Measurements from ENCODE around the gene UBXN7.
"Not testable (repeated sequence)": the region's sequence is repeated elsewhere in the genome, so short reads cannot be mapped to it uniquely, and the experiment has no call there.

The UBXN7 gene, protein sequence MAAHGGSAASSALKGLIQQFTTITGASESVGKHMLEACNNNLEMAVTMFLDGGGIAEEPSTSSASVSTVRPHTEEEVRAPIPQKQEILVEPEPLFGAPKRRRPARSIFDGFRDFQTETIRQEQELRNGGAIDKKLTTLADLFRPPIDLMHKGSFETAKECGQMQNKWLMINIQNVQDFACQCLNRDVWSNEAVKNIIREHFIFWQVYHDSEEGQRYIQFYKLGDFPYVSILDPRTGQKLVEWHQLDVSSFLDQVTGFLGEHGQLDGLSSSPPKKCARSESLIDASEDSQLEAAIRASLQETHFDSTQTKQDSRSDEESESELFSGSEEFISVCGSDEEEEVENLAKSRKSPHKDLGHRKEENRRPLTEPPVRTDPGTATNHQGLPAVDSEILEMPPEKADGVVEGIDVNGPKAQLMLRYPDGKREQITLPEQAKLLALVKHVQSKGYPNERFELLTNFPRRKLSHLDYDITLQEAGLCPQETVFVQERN

DNA sequence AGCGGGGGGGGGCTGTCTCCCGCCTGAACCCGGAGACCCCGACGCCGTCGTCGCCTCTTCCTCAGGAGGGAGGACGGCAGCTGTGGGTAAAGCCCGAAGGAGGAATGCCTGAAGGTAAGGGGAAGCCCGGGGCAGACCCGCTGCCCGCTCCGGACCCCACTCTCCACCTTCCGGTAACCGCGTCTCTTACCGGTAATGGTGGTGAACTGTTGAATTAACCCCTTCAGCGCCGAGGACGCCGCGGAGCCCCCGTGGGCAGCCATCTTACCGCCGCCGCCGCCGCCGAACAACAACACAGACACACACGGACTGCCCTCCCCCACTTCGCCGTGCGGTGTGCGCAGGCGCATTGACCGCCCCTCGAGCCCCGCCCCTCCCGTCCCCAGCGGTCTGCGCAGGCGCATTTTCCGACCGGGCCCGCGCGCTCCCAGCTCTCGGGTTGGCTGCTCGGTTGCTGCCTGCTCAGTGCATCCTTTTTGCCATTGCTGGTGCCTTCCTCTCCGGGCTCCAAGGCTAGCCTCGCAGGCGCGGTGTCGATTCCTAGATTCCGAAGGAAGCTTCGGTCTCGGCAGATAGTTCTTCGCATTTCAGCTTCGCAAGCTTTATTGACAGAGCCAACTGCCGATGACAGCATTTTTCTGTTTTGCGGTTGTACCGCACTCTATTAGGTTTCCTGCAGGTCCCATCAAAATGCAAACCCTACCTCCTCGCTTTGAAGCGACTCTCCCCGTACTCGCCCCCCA, at the start of gene UBXN7:
Gene UBXN7 (minus strand): TSS at position 291 of the 743 bp plus-strand sequence. CDS start 28 bp downstream, at position 263.
- peak; percentile 96 for DNase-seq

DNA sequence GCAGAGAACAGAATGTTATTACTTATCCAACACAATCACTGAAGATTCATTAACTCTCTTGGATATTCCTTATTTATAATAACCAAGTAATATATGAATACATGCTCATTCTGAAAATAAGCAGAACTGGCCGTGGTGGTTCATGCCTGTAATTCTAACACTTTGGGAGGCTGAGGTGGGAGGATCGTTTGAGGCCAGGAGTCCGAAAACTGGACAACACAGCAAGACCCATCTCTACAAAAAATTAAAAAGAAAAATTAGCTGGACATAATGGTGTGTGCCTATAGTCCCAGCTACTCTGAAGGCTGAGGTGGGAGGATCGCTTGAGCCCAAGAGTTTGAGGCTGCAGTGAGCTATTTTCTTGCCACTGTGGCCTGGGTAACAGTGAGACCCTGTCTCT, 45.5 kb upstream of the UBXN7 start:
- no peak for DNase-seq

DNA sequence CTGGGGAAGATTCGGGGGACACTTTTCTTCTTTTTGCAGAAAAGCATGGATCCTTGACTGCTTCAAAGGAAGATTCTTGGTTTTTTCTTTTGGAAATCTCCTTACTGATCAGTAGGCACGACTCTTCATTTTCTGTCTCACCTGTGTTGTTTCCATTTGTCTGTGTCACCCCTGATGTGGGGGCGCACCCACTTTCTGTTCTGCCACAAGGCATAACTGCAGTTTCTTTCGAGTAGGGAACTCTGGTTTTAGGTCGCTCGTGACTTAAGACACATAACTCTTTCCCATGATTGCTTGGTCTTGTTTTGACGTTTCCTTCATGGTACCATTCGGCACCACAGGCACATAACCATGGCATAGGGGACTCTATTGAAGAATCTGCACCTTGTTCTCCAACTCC, 40.1 kb upstream of the UBXN7 start:
- DNase-seq = no peak

DNA sequence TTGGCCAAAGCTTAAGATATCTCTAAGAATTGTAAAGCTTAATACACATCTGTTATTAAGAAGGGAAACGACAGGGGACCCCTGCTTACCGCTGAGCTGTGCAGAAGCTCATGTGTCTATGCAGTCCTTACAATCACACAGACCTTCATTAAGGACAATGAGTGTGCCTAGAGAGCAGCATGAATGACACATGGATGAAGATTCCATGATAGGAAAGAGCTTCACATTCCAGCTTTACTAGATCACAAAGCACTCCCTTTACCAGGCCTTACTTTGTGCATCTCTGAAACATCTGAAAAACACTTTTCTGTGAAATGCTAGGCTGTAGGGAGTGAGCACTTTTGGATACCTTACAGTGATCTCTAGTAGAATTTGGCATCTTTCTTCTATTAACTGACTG, 39.3 kb upstream of the UBXN7 start:
- no peak for DNase-seq

- not testable (repeated sequence) for DNase-seq
Observed at GRCh38 chr3:196470182-196470581, 38.0 kb upstream of the UBXN7 start.

GRCh38 chr3:196463804-196464203, 31.6 kb upstream of the UBXN7 start:
- no peak for DNase-seq

DNA sequence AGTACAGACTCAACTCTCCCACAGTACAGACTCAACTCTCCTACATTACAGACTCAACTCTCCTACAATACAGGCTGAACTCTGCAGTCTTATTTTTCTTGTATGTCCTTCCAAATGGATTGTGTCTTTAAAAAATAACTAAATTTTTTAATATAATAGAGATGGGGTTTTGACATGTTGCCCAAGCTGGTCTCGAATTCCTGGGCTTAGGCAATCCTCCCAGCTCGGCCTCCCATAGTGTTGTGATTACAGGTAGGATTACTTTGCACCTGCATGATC, 31.2 kb upstream of the UBXN7 start:
- no peak for DNase-seq

DNA sequence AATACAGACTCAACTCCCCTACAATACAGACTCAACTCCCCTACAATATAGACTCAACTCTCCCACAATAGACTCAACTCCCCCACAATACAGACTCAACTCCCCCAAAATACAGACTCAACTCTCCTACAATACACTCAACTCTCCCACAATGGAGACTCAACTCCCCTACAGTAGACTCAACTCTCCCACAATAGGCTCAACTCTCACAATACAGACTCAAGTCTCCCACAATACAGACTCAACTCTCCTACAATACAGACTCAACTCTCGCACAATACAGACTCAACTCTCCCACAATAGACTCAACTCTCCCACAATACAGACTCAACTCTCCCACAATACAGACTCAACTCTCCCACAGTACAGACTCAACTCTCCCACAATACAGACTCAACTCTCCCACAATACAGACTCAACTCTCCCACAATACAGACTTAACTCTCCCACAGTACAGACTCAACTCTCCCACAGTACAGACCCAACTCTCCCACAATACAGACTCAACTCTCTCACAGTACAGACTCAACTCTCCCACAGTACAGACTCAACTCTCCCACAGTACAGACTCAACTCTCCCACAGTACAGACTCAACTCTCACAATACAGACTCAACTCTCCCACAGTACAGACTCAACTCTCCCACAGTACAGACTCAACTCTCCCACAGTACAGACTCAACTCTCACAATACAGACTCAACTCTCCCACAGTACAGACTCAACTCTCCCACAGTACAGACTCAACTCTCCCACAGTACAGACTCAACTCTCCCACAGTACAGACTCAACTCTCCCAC, 30.7 kb upstream of the UBXN7 start:
- not testable (repeated sequence) for DNase-seq

DNA sequence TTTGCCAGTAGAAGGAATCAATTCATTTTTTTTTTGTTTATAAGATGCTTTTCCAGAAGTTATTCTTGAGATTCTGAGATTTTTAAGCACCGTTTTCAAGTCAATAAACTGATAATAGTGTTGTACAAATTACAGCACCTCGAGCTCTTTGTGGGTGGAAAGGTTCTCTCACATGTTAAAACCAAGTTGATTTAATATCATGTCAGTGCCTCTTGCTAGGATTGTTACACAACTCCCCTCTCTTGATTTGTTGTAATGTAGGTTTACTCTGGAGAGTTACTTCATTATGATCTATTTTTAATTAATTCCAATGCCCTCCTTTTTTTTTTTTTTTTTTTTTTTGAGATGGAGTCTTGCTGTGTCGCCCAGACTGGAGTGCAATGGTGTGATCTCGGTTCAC, 25.8 kb upstream of the UBXN7 start:
- DNase-seq = no peak

DNA sequence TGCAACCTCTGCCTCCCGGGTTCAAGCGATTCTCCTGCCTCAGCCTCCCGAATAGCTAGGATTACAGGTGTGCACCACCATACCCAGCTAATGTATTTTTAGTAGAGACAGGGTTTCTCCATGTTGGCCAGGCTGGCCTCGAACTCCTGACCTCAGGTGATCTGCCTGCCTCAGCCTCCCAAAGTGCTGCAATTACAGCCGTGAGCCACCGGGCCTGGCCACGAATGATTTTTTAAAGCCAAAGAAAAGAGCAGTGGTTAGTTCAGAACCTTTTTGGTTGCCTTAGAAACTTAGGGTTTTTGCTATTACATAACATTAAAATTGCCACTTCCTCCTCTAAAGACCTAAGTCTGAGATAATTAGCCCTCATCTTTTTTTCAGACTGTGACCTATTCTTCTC, 25.2 kb upstream of the UBXN7 start:
- DNase-seq = not testable (repeated sequence)

DNA sequence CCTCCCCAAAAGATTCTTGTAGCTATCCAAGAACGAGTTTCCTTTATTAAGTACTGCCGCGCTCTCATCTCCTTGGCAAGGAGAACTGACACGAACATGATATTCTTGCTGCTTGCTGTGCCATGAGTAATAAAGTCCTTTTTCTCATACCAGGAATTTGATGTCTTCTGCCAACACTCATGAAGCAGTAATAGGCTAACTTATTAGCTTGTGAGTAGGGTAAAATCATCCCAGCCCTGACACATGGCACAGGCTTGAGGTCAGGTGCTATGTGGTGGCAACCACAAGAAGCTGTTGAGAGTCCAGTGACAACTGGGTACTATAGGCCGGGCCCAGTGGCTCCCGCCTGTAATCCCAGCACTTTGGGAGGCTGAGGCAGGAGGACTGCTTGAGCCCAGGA, 22.7 kb upstream of the UBXN7 start:
- DNase-seq = no peak

DNA sequence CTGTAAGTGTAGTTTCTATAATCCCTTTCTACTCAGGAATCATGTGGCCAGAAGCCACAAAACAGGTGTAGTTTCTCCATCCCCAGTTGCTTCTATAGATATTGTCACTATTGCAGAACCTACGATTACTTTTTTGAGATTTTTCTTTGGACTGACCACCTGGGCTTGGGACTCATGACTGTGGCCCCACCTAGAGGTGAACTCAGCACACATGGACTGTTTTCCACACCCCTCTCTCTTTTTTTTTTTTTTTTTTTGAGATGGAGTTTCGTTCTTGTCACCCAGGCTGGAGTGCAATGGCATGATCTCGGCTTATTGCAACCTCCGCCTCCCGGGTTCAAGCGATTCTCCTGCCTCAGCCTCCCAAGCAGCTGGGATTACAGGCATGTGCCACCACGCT, 13.2 kb upstream of the UBXN7 start:
- DNase-seq = not testable (repeated sequence)

DNA sequence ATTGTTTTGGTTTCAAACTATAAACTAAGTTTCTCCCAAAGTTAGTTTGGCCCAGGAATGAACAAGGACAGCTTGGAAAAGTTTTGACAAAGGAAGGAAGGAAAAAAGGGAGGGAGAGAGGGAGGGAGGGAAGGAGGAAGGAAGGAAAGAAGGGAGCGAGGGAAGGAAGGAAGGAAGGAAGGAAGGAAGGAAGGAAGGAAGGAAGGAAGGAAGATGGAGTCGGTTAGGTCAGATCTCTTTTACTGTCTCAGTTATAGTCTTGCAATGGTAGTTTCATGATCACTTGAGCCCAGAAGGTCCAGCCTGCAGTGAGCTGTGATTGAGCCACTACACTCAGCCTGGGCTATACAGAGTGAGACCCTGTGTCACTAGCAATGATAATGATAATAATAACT, 12.3 kb upstream of the UBXN7 start:
- no peak for DNase-seq

DNA sequence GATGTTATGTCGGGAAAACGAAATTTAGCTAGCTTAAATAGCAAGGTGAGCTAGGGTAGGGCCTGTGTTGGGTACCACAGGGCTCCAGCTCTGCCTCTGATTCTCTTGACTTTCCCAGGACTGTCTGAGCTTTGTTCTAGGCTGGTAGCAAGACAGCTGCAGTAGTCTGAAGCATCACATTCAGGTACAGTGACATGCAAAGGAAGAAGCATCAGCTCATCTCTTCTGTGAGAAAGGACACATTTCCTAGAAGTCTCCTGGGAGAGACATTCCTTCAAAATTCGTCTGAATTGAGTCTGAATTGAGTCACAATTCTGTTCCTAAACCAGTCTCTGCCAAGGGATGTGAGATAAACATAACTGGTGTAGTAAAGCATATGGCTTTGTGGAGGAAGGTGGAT, 8.5 kb upstream of the UBXN7 start:
- DNase-seq = no peak

GRCh38 chr3:196440041-196440537, 7.9 kb upstream of the UBXN7 start:
- no peak for DNase-seq

- DNase-seq = no peak
Observed at GRCh38 chr3:196431181-196432136, 768 bp downstream of the UBXN7 start.

DNA sequence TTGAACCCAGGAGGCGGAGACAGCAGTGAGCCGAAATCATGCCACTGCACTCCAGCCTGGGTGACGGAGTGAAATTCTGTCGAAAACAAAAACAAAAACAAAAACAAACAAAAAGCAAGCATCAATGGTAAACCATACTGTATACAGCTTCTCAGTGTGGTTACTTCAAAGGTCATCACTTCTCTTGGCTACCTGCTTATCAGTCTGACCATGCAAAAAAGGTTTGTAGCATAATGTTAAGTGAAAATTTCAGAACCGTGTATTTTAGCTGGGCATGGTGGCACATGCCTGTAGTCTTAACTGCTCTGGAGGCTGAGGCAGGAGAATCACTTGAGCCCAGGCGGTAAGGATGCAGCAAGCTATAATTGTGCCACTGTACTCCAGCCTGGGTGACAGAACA, 4.2 kb downstream of the UBXN7 start:
- DNase-seq = no peak

DNA sequence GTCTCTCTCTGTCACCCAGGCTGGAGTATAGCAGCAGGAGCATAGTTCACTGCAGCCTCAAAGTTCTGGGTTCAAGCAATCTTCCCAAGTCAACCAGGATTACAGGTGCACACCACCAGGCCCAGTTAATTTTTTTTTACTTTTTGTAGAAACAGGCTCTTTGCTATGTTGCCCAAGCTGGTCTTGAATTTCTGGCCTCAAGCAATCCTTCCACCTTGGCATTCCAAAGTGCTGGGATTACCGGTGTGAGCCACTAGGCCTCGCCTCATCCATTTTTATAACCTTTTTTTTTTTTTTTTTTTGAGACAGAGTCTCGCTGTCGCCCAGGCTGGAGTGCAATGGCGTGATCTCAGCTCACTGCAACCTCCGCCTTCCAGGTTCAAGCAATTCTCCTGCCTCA, 7.8 kb downstream of the UBXN7 start:
- not testable (repeated sequence) for DNase-seq

- no peak for DNase-seq
Observed at GRCh38 chr3:196423044-196423781, 9.0 kb downstream of the UBXN7 start.

- not testable (repeated sequence) for DNase-seq
Observed at GRCh38 chr3:196421668-196422067, 10.6 kb downstream of the UBXN7 start.

GRCh38 chr3:196419386-196419785, 12.8 kb downstream of the UBXN7 start:
- DNase-seq = no peak

Data from GOT3 (cell line).